Panc1 (cell line): ENCODE data around the gene KRTCAP2. TPM values are rescaled to one million over a fixed set of nuclear protein-coding genes. Genes with fewer than 3 reads are reported as not detected.

Source experiments
- ATAC-seq: fragments of 200-7000 bp; cut with Tn5 transposase; 2 replicates; pipeline ENCODE4 v1.9.1; 2020; ENCODE audit warnings: mild to moderate bottlenecking, moderate library complexity
- BruUV-seq: library from RNA; stranded (reverse); fragments of 400-500 nt; replicated peaks from 2 replicates; lab custom pipeline; 2021; lab: Mats Ljungman, UMichigan
- CTCF ChIA-PET: fragments of 300-600 bp; sonication (Branson Sonifier 250); formaldehyde crosslinking; loops from one replicate; lab custom pipeline; 2022; ENCODE audit warnings: antibody characterized with exemption; lab: Charles Lee
- POLR2A ChIA-PET: fragments of 300-600 bp; sonication (Branson Sonifier 250); formaldehyde crosslinking; loops from one replicate; lab custom pipeline; 2022; ENCODE audit warnings: antibody characterized with exemption; lab: Charles Lee
- DNase-seq: peaks from one replicate; pipeline ENCODE4 v3.0.0-alpha.2; 2010; ENCODE audit warnings: low read depth, low spot score
- H3K27ac ChIP-seq: 2 replicates; pipeline ENCODE4 v1.5.1; 2011; ENCODE audit warnings: mild to moderate bottlenecking, low read length, inconsistent platforms
- H3K27me3 ChIP-seq: fragments of 200-500 bp; sonication (Bioruptor generic); 2 replicates; pipeline ENCODE4 v1.6.0; 2014; ENCODE audit warnings: low read length, inconsistent platforms; ENCODE audit not compliant: control insufficient read depth, insufficient read depth
- H3K36me3 ChIP-seq: fragments of 200-500 bp; sonication (Bioruptor generic); 2 replicates; pipeline ENCODE4 v1.5.1; 2014; ENCODE audit warnings: inconsistent platforms, mild to moderate bottlenecking, low read length, moderate library complexity; ENCODE audit not compliant: control insufficient read depth, insufficient read depth
- H3K4me1 ChIP-seq: 2 replicates; pipeline ENCODE4 v1.5.1; 2011; ENCODE audit warnings: inconsistent platforms, mild to moderate bottlenecking, low read length, moderate library complexity; ENCODE audit not compliant: control insufficient read depth, insufficient read depth
- H3K4me3 ChIP-seq, 2 experiments: 2 replicates each; pipeline ENCODE4 v1.5.1; 2011 to 2012; ENCODE audit warnings: low read depth in 2 of 2, low read length in 2 of 2, mild to moderate bottlenecking in 2 of 2, inconsistent platforms in 1 of 2, moderate library complexity in 1 of 2
- H3K9me3 ChIP-seq: fragments of 200-500 bp; sonication (Bioruptor generic); 2 replicates; pipeline ENCODE4 v1.5.1; 2014; ENCODE audit warnings: low read depth, mild to moderate bottlenecking, inconsistent platforms, low read length, moderate library complexity; ENCODE audit not compliant: control insufficient read depth, insufficient read depth
- POLR2AphosphoS5 ChIP-seq: IDR thresholded peaks from 2 replicates; pipeline ENCODE4 v1.6.1; 2012; ENCODE audit warnings: mild to moderate bottlenecking, low read depth, low read length, moderate library complexity
- SIN3A ChIP-seq: IDR thresholded peaks from 2 replicates; pipeline ENCODE4 v1.6.1; 2012; ENCODE audit warnings: low read depth, mild to moderate bottlenecking, low read length, moderate library complexity, borderline replicate concordance; ENCODE audit not compliant: insufficient read depth
- TCF7L2 ChIP-seq: IDR thresholded peaks from 2 replicates; pipeline ENCODE4 v1.6.1; 2011; ENCODE audit warnings: mild to moderate bottlenecking, low read depth, low read length, inconsistent platforms
- in situ Hi-C: cut with HindIII; loops from 2 replicates; pipeline ENCODE4 v1.10.0; 2016; ENCODE audit warnings: low sequenced_read_pairs, low pct_unique_long_range_greater_than_20kb
- intact Hi-C: fragments of 100-400 bp; cut with micrococcal nuclease; formaldehyde crosslinking; loops from one replicate; pipeline ENCODE4 v1.10.0; 2022; ENCODE audit not compliant: unreplicated experiment
- total RNA-seq: library from RNA; stranded (reverse); gene quantifications from one replicate; pipeline ENCODE4 v1.2.1, GENCODE V29; 2021; ENCODE audit not compliant: unreplicated experiment
- TF ChIP-seq, protein P1 (sequence below): fragments of 450-650 bp; IDR thresholded peaks from 2 replicates; pipeline ENCODE4 v1.5.1; 2017; ENCODE audit warnings: mild to moderate bottlenecking
- TF ChIP-seq, protein P2 (sequence below), 2 experiments: IDR thresholded peaks; 2 replicates each; pipeline ENCODE4 v1.6.1; 2011 to 2012; ENCODE audit warnings: low read depth in 2 of 2, control low read depth in 1 of 2, low read length in 1 of 2, mild to moderate bottlenecking in 1 of 2, moderate library complexity in 1 of 2; ENCODE audit not compliant: insufficient read depth in 1 of 2

The KRTCAP2 gene
- total RNA-seq, 1 experiment from 2014 or later, result 155 TPM

DNA sequence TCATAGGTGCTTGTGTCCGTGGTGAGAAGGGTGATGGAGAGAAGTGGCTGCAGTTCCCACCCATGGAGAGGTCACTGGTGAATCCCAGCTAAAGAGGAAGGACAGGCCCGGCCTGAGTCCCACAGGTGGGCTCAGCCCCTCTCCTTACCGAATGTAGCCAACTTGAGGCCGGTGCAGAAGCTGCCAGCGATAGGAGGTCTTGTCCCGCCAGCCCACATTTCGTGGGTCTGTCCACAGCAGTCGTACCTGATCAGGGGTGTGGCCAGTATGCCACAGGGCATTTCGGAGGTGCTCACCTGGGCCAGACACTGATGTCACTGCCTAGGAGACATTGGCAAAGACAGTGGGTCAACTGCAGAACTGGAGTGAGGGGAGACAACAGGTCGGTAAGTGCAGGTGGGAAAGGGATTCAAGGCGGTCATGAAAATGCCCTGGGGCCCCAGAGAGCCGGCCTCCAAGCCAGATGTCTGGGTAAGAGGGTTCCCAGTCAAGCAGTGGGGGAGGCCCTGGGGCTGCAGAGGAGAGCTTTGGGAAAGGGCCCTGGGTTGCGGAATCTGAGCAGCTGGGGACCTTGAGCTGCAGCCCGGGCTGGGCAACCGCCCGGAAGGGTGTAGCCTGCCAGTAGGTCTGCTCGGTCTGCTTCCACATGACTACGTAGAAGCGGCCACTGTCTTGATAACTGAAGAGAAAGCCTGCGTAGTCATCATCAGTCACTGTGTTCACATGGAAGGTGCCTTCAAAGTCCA lies 24.0 kb upstream of the KRTCAP2 start:
- ChIA-PET POLR2A (no interaction called here), CTCF (no interaction called here)
- Histone ChIP-seq H3K36me3 (peaks cover 3% of the 10 kb centered on the region; the same call in 1 of the 2 replicates), H3K4me3 (no peak overlapping the region), H3K27me3 (no peaks in the 10 kb centered on the region), H3K9me3 (no peaks in the 10 kb centered on the region), H3K4me1 (peaks cover 24% of the 10 kb centered on the region), H3K27ac (no peak overlapping the region)
- no peak for ATAC-seq
- intact Hi-C loops, result no loop called here
- no TSS peak for BruUV-seq
- TF ChIP-seq POLR2AphosphoS5, result no peak
- TF ChIP-seq SIN3A, result no peak
- TF ChIP-seq, protein P1, sequence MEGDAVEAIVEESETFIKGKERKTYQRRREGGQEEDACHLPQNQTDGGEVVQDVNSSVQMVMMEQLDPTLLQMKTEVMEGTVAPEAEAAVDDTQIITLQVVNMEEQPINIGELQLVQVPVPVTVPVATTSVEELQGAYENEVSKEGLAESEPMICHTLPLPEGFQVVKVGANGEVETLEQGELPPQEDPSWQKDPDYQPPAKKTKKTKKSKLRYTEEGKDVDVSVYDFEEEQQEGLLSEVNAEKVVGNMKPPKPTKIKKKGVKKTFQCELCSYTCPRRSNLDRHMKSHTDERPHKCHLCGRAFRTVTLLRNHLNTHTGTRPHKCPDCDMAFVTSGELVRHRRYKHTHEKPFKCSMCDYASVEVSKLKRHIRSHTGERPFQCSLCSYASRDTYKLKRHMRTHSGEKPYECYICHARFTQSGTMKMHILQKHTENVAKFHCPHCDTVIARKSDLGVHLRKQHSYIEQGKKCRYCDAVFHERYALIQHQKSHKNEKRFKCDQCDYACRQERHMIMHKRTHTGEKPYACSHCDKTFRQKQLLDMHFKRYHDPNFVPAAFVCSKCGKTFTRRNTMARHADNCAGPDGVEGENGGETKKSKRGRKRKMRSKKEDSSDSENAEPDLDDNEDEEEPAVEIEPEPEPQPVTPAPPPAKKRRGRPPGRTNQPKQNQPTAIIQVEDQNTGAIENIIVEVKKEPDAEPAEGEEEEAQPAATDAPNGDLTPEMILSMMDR, result no peak
- no peak for TF ChIP-seq TCF7L2
- TF ChIP-seq, protein P2, sequence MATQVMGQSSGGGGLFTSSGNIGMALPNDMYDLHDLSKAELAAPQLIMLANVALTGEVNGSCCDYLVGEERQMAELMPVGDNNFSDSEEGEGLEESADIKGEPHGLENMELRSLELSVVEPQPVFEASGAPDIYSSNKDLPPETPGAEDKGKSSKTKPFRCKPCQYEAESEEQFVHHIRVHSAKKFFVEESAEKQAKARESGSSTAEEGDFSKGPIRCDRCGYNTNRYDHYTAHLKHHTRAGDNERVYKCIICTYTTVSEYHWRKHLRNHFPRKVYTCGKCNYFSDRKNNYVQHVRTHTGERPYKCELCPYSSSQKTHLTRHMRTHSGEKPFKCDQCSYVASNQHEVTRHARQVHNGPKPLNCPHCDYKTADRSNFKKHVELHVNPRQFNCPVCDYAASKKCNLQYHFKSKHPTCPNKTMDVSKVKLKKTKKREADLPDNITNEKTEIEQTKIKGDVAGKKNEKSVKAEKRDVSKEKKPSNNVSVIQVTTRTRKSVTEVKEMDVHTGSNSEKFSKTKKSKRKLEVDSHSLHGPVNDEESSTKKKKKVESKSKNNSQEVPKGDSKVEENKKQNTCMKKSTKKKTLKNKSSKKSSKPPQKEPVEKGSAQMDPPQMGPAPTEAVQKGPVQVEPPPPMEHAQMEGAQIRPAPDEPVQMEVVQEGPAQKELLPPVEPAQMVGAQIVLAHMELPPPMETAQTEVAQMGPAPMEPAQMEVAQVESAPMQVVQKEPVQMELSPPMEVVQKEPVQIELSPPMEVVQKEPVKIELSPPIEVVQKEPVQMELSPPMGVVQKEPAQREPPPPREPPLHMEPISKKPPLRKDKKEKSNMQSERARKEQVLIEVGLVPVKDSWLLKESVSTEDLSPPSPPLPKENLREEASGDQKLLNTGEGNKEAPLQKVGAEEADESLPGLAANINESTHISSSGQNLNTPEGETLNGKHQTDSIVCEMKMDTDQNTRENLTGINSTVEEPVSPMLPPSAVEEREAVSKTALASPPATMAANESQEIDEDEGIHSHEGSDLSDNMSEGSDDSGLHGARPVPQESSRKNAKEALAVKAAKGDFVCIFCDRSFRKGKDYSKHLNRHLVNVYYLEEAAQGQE (IDR thresholded peaks at IDR 0.05; ENCODE audit: insufficient read depth in 1 of 2, low read depth in 2 of 2, low read length in 1 of 2), result no peak
- in situ Hi-C loops, result no loop called here
- DNase-seq, result no peak

DNA sequence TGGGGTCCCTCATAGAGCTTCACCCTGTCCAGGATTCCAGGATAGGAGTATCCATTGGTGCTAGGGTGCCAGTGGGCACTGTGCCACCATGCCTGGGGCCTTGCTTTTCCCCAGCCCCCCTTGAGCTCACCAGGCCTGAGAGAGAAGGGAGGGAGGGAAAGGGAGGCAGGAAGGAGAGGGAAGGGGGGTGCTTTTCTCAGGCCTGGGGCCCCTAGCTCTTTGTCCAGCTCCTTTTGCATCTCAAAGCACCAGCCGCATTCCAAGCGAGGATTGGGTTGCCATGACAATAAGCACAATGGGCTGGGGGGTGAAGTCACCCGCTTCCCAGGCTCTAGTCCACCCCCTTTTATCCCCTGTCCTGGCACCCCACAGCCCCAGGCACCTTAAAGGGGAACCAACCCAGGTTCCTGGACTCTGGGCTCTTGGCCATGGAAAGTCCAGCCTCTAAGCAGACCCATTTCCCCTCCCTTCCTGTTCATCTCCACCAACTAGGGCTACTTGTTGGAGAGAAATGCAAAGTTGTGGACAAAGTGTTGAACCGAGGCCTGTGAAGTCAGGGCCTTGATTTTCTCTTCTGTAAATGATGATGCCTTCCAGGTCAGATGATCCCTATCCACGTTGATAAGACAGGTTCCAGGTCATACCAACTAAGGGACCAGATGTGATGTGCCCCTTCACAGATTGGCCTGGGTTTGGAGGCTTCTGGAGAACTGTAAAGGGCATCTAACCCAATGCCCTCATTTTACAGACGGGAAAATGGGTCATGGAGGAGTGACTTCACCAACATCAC lies 23.2 kb upstream of the KRTCAP2 start:
- in situ Hi-C loops (no loop called here), intact Hi-C loops (no loop called here)
- Histone ChIP-seq H3K27me3 (no peaks in the 10 kb centered on the region), H3K36me3 (peaks cover 3% of the 10 kb centered on the region; the same call in 1 of the 2 replicates), H3K9me3 (no peaks in the 10 kb centered on the region), H3K4me3 (peak overlapping the region; percentile 64 to 96), H3K4me1 (peaks cover 24% of the 10 kb centered on the region), H3K27ac (peak overlapping the region; percentile 79)
- TF ChIP-seq, protein P2 (IDR thresholded peaks at IDR 0.05; ENCODE audit: insufficient read depth in 1 of 2, low read depth in 2 of 2, low read length in 1 of 2), result no peak
- TF ChIP-seq TCF7L2, result no peak
- no peak for TF ChIP-seq SIN3A
- TF ChIP-seq, protein P1, result no peak
- no peak for TF ChIP-seq POLR2AphosphoS5
- DNase-seq, result no peak
- ATAC-seq, result no peak
- CTCF ChIA-PET, result no interaction called here
- BruUV-seq, result no TSS peak
- POLR2A ChIA-PET, result interaction anchor here (0.6 kb wide), 1 partner anchor 51 kb away, joined by 6 read pairs; no protein-coding TSS in a partner anchor
